K562 (cell line): ENCODE data around the gene ACTN3. TPM values are rescaled to one million over a fixed set of nuclear protein-coding genes. Genes with fewer than 3 reads are reported as not detected.

Source experiments
- CBX8 ChIP-seq: fragments of 200-600 bp; sonication (generic); IDR thresholded peaks from 2 replicates; pipeline ENCODE4 v1.6.1; 2012; ENCODE audit warnings: borderline replicate concordance, mixed run types, low read depth, mild to moderate bottlenecking, moderate library complexity, mixed read lengths, low read length, control low read depth, inconsistent platforms; ENCODE audit not compliant: poor library complexity, severe bottlenecking; ENCODE audit errors: extremely low read depth
- CREB1 ChIP-seq, 2 experiments: sonication (generic) in 1 of 2; formaldehyde crosslinking in 1 of 2; IDR thresholded peaks; 2 replicates each; pipeline versions ENCODE4 v1.6.1 to v1.8.0; 2012 to 2022; ENCODE audit warnings: inconsistent platforms in 1 of 2, mild to moderate bottlenecking in 1 of 2, missing genetic modification reagents in 1 of 2, moderate library complexity in 1 of 2
- KDM5B ChIP-seq: fragments of 200-600 bp; sonication (generic); IDR thresholded peaks from 2 replicates; pipeline ENCODE4 v1.6.1; 2012; ENCODE audit warnings: low read depth, mild to moderate bottlenecking, moderate library complexity, low read length, control low read depth, inconsistent platforms; ENCODE audit not compliant: insufficient replicate concordance
- MECOM ChIP-seq: fragments of 250-450 bp; sonication (Bioruptor Pico); IDR thresholded peaks from 2 replicates; pipeline ENCODE4 v1.8.0; 2022; ENCODE audit warnings: inconsistent platforms
- MEF2A ChIP-seq: IDR thresholded peaks from 2 replicates; pipeline ENCODE4 v1.6.1; 2011; ENCODE audit warnings: low read depth, mild to moderate bottlenecking, low read length, moderate library complexity; ENCODE audit not compliant: control insufficient read depth
- NONO ChIP-seq, 2 experiments: fragments of 200-400 bp in 1 of 2; fragments of 450-650 bp in 1 of 2; formaldehyde crosslinking in 1 of 2; IDR thresholded peaks; 2 replicates each; pipeline ENCODE4 v1.6.1; 2017; ENCODE audit warnings: low read depth in 2 of 2, mild to moderate bottlenecking in 2 of 2, moderate library complexity in 2 of 2, low read length in 1 of 2
- polyA plus RNA-seq, 8 experiments: library from polyadenylated mRNA; depleted of rRNA in 4 of 8; stranded (reverse) in 5 of 8; unstranded in 3 of 8; fragments of >200 nt; fragmentation: Nextera tagmentation in 2 of 8; fragmentation: Illumina TruSeq in 1 of 8; extraction: Ambion mirVana in 2 of 8; extraction: Trizol in 1 of 8; gene quantifications; 2 replicates each; pipeline versions ENCODE4 v1.2.1 to v1.2.3, GENCODE V29; 2011 to 2014; ENCODE audit warnings: inconsistent platforms in 1 of 8, missing spikeins in 1 of 8
- total RNA-seq, 7 experiments: library from RNA; depleted of rRNA in 6 of 7; stranded (reverse); fragments of >200 nt in 6 of 7; fragmentation: Illumina TruSeq in 2 of 7; extraction: Trizol in 2 of 7; gene quantifications; 2 replicates each; pipeline versions ENCODE4 v1.2.1 to v1.2.3, GENCODE V29; 2011 to 2021; ENCODE audit warnings: low replicate concordance in 1 of 7
- TF ChIP-seq, protein P1 (sequence below): IDR thresholded peaks from 2 replicates; pipeline ENCODE4 v1.6.1; 2016; ENCODE audit warnings: missing genetic modification characterization, missing compliant biosample characterization
- TF ChIP-seq, protein P2 (sequence below): fragments of 450-650 bp; IDR thresholded peaks from 2 replicates; pipeline ENCODE4 v1.6.1; 2016; ENCODE audit warnings: antibody characterized with exemption
- TF ChIP-seq, protein P3 (sequence below): fragments of 250-450 bp; sonication (Bioruptor Pico); IDR thresholded peaks from 2 replicates; pipeline ENCODE4 v1.5.1; 2021; ENCODE audit warnings: mild to moderate bottlenecking
- TF ChIP-seq, protein P4 (sequence below): sonication (generic); formaldehyde crosslinking; IDR thresholded peaks from 2 replicates; pipeline ENCODE4 v1.8.0; 2023; ENCODE audit warnings: missing genetic modification reagents, mild to moderate bottlenecking, borderline replicate concordance
- TF ChIP-seq, protein P5 (sequence below): fragments of 450-650 bp; IDR thresholded peaks from 2 replicates; pipeline ENCODE4 v1.6.1; 2014; ENCODE audit warnings: low read depth, mild to moderate bottlenecking, moderate library complexity, borderline replicate concordance

ACTN3 gene
- total and polyA plus RNA-seq, 9 of the 15 experiments (the other 6 are each of a cell fraction or from before 2014, with no cell fraction given), result not detected

DNA sequence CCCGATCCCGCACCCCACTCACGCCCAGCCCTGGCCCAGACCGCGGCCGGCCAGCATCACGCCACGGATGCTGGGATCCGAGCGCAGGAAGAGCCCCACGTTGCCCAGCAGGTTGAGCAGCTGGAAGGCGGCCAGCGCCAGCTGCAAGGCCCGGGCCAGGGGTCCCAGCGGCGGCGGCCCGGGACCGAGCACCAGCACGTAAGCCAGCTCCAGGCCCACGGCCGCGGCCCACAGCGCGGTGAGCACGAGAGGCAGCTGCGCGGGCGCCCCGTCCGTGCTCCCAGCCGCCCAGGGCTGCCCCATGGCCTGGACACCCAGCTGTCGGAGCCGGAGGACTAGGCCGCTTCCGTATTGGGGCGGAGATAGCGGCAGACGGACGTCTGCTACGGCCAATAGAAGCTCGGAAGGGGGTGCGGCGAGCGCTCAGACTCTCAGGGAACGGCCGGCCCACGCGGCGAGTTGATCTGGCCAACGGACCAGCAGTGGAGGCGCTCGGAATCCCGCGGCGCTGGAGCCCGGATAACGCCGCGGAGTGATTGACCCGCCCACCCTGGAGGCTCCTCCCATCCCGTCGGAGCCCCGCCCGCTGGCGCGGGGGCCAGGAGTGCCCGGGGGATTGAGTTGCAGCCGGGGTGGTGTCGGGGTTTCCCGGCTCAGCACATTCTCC lies 869 bp upstream of the ACTN3 start, which contains the start of gene ZDHHC24 (continued):
- TF ChIP-seq CREB1 (IDR thresholded peaks at IDR 0.05), result peak; percentile 48
- no peak; the same call in 1 of the 2 replicates for TF ChIP-seq CREB1 (CRISPR knock-in tag; IDR thresholded peaks at IDR 0.05)
- TF ChIP-seq, protein P1, sequence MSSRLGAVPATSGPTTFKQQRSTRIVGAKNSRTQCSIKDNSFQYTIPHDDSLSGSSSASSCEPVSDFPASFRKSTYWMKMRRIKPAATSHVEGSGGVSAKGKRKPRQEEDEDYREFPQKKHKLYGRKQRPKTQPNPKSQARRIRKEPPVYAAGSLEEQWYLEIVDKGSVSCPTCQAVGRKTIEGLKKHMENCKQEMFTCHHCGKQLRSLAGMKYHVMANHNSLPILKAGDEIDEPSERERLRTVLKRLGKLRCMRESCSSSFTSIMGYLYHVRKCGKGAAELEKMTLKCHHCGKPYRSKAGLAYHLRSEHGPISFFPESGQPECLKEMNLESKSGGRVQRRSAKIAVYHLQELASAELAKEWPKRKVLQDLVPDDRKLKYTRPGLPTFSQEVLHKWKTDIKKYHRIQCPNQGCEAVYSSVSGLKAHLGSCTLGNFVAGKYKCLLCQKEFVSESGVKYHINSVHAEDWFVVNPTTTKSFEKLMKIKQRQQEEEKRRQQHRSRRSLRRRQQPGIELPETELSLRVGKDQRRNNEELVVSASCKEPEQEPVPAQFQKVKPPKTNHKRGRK (tag), result no peak
- no peak for TF ChIP-seq MEF2A
- TF ChIP-seq, protein P2, sequence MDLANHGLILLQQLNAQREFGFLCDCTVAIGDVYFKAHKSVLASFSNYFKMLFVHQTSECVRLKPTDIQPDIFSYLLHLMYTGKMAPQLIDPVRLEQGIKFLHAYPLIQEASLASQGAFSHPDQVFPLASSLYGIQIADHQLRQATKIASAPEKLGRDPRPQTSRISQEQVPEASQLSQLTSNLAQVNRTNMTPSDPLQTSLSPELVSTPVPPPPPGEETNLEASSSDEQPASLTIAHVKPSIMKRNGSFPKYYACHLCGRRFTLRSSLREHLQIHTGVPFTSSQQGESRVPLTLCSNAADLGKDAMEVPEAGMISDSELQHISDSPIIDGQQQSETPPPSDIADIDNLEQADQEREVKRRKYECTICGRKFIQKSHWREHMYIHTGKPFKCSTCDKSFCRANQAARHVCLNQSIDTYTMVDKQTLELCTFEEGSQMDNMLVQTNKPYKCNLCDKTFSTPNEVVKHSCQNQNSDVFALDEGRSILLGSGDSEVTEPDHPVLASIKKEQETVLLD, result no peak
- TF ChIP-seq CBX8, result no peak
- TF ChIP-seq KDM5B, result peak; percentile 49
- TF ChIP-seq NONO (IDR thresholded peaks at IDR 0.05; ENCODE audit: low read depth in 2 of 2, low read length in 1 of 2), result peak; percentile 74 to 92; a peak in 3 of 4 replicates
- TF ChIP-seq, protein P3, sequence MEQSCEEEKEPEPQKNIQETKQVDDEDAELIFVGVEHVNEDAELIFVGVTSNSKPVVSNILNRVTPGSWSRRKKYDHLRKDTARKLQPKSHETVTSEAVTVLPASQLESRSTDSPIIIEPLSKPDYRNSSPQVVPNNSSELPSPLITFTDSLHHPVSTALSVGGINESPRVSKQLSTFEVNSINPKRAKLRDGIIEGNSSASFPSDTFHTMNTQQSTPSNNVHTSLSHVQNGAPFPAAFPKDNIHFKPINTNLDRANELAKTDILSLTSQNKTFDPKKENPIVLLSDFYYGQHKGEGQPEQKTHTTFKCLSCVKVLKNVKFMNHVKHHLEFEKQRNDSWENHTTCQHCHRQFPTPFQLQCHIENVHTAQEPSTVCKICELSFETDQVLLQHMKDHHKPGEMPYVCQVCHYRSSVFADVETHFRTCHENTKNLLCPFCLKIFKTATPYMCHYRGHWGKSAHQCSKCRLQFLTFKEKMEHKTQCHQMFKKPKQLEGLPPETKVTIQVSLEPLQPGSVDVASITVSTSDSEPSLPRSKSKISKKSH, result no peak
- no peak for TF ChIP-seq MECOM (CRISPR knock-in tag)
- TF ChIP-seq, protein P4, sequence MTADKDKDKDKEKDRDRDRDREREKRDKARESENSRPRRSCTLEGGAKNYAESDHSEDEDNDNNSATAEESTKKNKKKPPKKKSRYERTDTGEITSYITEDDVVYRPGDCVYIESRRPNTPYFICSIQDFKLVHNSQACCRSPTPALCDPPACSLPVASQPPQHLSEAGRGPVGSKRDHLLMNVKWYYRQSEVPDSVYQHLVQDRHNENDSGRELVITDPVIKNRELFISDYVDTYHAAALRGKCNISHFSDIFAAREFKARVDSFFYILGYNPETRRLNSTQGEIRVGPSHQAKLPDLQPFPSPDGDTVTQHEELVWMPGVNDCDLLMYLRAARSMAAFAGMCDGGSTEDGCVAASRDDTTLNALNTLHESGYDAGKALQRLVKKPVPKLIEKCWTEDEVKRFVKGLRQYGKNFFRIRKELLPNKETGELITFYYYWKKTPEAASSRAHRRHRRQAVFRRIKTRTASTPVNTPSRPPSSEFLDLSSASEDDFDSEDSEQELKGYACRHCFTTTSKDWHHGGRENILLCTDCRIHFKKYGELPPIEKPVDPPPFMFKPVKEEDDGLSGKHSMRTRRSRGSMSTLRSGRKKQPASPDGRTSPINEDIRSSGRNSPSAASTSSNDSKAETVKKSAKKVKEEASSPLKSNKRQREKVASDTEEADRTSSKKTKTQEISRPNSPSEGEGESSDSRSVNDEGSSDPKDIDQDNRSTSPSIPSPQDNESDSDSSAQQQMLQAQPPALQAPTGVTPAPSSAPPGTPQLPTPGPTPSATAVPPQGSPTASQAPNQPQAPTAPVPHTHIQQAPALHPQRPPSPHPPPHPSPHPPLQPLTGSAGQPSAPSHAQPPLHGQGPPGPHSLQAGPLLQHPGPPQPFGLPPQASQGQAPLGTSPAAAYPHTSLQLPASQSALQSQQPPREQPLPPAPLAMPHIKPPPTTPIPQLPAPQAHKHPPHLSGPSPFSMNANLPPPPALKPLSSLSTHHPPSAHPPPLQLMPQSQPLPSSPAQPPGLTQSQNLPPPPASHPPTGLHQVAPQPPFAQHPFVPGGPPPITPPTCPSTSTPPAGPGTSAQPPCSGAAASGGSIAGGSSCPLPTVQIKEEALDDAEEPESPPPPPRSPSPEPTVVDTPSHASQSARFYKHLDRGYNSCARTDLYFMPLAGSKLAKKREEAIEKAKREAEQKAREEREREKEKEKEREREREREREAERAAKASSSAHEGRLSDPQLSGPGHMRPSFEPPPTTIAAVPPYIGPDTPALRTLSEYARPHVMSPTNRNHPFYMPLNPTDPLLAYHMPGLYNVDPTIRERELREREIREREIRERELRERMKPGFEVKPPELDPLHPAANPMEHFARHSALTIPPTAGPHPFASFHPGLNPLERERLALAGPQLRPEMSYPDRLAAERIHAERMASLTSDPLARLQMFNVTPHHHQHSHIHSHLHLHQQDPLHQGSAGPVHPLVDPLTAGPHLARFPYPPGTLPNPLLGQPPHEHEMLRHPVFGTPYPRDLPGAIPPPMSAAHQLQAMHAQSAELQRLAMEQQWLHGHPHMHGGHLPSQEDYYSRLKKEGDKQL, result no peak
- TF ChIP-seq, protein P5, sequence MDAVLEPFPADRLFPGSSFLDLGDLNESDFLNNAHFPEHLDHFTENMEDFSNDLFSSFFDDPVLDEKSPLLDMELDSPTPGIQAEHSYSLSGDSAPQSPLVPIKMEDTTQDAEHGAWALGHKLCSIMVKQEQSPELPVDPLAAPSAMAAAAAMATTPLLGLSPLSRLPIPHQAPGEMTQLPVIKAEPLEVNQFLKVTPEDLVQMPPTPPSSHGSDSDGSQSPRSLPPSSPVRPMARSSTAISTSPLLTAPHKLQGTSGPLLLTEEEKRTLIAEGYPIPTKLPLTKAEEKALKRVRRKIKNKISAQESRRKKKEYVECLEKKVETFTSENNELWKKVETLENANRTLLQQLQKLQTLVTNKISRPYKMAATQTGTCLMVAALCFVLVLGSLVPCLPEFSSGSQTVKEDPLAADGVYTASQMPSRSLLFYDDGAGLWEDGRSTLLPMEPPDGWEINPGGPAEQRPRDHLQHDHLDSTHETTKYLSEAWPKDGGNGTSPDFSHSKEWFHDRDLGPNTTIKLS, result peak; percentile 72; the same call in 1 of the 2 replicates
